NCI-H524 (cell line): ENCODE results near the gene NCAM2.

ENCODE experiments used
- DNase-seq, 2 experiments: peaks; one replicate each; lab custom pipeline; 2025; lab: John Stamatoyannopoulos, UW

NCAM2 gene

GRCh38 chr21:21216047-21216446 lies 217.8 kb downstream of the NCAM2 start:
- peak; percentile 7 to 17 for DNase-seq

- DNase-seq, result no peak
Observed at GRCh38 chr21:21226472-21226871, 228.3 kb downstream of the NCAM2 start.

DNA sequence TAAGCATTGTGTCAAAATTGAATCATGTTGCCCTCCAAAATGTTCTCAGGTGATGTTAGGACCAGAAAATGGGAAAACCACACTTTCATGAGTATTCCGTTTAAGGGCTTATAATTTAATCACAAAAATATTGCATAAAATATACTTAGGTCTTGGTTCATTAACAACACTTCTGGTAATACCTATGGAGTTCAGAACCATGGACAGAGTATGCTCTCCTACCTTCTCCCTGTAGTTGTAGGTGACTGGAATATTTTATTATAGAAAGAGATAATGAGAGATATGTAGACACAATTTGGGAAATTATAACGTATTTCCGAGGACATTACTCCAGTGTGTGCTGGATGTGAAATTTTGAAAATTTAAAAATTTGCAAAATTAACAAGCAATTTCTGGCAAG lies 232.5 kb downstream of the NCAM2 start:
- no peak for DNase-seq

DNA sequence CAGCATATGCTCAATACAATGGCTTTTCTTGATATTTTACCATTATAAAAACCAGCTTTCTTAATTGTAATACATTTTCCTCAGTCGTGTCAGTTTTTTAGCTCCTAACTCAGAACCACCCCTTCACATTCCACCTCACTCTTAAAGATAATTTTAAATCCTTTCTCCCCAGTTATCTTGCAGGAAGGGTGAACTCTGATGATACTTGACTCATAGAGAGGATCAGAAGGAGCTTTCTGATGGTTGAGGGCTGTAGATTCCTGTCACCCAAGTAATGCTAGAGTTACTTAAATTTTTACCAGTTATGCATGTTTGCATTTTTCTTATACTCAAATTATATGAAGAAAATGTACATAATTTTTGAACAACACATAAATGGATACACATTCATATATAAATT lies 233.7 kb downstream of the NCAM2 start:
- DNase-seq, result no peak

GRCh38 chr21:21232320-21232719 lies 234.1 kb downstream of the NCAM2 start:
- DNase-seq, result peak; percentile 20 to 45

DNA sequence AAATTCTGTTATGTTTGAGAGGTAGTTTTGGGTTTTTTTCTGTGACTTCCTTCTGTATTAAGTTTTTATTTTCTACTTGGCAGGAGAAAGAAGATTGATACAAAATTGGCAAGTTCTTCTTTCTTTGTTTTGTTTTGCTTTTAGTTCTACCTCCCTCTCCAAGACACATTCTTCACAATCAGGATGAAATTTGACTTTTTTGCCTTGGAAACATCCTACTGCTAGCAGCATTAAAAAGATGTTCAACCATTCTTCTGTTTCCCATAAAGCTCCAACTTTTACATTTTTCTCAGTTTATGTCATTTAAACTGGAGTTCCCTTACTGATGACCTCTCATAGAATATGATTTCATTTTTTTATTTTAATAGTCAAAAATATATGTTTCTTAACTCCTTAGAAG lies 234.8 kb downstream of the NCAM2 start:
- no peak for DNase-seq

GRCh38 chr21:21236996-21237395 lies 238.8 kb downstream of the NCAM2 start:
- peak in 1 of 2 experiments; percentile 74 for DNase-seq

DNA sequence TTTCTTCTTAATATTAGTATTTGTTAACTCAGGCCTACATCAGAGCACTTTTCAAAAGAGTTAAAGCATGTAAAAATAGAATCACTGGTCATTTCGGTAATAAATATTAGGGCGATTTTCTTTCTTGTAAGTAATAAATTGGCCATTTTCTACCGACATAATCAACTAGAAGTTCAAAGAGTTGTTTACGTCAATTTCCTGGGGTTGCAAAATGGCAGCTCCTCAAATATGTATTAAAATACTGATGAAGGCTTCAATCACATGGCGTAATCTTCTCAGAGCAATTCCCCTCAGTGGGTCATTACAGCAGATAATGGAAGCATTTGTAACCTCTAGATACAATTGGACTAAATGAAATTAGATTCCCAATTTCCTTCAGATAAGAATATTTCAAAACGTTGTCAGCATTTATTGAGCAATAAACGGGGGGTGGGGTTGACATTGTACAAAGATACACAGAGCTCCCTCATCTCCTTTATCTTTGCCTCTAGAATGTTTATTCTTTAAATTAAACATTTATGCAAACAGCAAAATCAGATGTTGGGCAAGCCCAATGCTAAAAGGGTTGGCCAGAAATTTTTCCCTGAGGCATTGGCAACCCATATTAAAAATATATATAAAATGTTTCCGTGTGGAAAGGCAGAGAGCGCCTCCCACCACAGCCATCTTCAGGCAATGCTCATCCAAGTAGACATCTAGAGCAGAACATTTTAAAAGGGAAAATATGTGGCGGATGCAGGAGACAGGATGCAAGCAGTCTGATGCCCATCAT lies 240.6 kb downstream of the NCAM2 start:
- DNase-seq, result no peak

- peak; percentile 4 to 51 for DNase-seq
Observed at GRCh38 chr21:21241391-21241790, 243.2 kb downstream of the NCAM2 start.

DNA sequence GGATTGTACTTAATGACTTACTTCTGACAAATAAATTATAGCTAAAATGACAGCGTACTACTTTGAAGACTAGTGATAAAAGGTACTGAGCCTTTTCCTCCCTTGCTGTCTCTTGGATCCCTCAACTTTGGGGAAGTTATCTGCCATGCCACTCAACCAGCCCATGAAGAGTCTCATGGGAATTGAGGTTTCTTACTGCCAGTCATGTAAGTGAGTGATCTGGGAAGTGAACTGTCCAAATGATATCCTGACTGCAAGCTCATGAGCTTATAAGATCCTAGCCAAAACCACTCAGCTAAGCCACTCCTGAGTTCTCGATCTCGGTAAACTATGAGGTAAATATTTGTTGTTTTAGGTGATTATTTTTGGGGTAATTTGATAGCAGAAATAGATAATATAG lies 247.8 kb downstream of the NCAM2 start:
- DNase-seq, result no peak

DNA sequence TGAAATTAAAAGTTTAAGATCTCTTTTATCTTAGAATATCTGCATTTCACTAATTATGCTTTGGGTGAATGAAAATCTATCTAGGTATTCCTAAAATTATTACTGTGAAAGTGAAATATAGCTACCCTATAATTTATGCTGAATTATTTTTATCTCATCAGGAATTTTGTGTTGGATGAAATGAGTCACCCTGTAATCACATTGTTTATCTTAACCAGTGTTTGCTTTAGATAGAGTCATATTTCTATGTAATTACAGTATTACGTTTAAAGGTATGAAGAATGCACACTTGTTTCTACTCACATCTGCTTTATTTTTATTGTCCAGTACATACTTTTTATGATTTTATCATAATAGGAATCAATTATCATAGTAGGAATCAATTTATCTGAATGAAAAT lies 249.2 kb downstream of the NCAM2 start:
- DNase-seq, result no peak

GRCh38 chr21:21262048-21262447 lies 263.8 kb downstream of the NCAM2 start:
- DNase-seq, result no peak

DNA sequence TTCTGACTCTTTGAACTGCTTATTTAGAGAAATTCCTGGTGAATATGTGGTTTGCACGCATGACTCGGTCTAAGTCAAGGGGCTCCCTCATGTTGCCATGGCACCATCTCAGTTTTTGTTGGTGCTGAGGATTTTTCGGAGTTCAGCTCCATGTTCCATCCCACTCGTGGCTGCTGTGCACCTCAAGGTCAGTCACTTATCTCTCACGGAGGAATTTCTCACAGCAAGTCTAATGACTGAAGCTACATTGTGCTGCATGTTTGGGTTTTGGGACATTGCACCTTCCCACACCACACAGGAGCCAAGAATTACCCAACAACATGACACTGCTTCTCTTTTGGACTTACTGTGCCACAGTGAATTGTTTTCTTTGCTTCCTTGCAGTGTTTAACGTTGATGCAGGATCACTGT lies 269.9 kb downstream of the NCAM2 start:
- no peak for DNase-seq

GRCh38 chr21:21268885-21269284 lies 270.7 kb downstream of the NCAM2 start:
- DNase-seq, result no peak

DNA sequence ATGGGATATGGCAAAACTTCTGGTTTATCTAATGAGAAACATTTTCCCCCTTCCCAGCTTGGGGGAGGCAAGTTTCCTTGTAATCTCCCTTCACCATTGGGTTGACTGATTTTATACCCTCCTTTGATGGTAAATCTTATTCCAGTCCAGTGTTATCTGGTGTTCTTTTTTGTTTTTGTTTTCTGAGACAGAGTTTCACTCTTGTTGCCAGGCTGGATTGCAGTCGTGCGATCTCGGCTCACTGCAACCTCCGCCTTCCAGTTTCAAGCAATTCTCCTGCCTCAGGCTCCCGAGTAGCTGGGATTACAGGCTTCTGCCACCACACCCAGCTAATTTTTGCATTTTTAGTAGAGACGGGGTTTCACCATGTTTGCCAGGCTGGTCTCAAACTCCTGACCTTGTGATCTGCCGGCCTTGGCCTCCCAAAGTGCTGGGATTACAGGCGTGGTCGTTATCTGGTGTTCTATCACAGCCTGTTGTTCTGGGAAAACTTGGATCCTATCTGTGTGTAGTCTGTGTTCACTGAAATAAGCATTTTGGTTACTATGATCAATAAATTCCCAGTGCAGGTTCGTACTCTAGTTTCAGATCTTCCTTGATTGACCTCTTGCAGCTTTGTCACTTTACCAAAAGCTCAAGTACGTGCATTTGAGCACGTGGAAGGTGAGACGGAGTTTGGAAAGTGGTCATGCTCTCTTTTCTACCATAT lies 281.1 kb downstream of the NCAM2 start:
- DNase-seq, result no peak

DNA sequence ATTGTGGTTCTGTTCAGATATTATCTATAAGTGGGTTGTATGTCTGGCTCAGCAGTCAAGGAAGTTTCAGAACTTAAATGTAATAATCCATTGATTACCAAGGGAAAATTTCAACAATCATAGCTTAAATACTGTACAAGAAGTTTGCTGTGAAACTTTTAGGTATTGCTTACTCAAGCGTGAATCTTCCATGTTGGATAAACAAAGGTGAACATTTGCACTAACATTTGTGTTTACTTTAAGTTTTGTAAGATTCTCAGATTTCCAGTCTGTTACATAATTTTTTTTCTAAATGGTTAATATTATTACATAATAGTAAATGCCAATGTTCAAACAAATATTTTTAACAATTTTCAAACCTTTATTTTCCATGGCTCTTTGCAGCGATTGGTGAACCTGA lies 285.6 kb downstream of the NCAM2 start:
- no peak for DNase-seq

DNA sequence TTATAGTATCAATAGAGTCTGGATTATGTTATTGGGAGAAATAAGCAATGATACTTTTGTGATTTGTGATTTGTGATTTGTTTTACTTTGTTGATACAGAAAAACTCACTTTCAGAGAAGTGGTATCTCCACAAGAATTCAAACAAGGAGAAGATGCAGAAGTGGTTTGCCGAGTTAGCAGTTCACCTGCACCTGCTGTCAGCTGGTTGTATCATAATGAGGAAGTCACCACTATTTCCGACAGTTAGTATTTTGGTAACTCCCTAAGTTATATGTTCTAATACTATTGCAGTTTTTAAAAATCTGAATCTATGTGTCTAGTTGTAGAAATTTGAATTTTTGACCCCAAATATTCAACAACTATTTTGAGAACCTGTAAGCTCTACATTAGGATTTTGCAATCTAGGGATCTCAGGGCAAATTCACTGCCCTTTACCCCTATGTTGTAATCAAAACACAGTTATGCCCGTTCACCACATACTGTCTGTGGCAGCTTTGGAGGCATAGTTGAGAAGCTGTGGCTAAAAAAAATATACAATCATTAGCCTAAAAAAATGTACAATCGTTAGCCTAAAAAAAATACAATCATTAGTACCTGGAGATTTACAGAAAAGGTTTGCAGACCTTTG lies 288.1 kb downstream of the NCAM2 start:
- no peak for DNase-seq

GRCh38 chr21:21290751-21291150 lies 292.5 kb downstream of the NCAM2 start:
- DNase-seq, result no peak

DNA sequence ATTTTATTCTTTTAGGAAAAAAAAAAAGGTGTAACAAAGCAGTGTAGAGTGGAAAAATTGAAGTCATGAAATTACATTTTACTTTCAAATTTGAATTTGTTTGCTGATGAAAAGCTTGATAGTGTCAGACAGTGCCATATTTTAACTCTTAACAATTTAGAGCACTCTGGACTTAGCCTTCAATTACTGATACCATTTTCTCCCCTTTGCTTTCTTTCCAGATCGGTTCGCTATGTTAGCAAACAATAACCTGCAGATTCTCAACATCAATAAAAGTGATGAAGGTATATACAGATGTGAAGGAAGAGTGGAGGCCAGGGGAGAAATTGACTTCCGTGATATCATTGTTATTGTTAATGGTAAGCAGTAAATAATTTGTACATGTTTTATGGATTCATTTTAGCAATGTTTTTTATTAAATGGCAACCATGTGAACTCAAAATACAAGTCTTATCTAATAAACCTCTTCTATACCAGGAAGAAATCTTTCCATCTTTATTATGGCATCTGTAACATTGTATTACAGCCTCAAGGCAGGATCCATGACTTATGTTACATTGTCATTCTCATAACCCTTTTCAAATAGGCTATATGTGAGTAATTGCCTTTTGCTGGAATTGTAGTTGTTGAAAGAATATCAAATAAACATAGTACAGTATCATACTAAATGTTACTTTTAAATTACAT lies 293.8 kb downstream of the NCAM2 start:
- DNase-seq, result no peak

DNA sequence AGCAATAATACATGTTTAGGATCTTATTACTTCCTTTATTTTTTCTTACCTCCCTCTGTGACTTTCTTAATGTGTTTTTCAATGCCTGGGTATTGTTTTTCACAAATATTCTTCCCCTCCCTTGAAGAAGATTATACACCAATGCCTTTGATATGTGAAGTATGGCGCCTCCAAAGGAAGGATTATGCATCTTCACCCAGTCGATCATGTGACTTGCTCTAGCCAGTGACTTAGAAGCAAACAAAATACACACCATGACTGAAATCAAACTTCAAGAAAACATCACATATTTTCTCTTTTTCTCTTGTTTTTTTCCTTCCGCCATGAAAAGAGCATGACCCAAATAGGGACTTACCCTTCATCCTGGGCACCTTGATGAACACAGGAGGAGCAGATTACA lies 297.1 kb downstream of the NCAM2 start:
- DNase-seq, result no peak

DNA sequence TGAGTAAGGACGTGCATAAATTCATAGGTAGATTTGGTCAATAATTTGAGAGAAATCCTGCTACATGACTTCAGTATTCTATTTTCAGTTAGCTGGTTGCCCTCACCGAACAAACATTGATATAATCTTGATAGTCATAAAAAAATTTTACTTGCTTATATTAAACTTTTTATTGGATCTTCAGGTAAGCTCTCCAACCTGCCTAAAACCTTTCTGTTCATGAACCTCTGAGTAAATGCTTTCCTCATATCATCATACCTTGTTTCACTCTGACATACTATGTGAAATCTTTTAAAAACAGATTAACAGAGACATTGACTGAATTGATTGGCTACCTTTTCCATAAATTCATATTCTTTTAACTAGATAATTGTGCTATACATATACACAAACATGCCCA lies 299.0 kb downstream of the NCAM2 start:
- DNase-seq, result no peak

DNA sequence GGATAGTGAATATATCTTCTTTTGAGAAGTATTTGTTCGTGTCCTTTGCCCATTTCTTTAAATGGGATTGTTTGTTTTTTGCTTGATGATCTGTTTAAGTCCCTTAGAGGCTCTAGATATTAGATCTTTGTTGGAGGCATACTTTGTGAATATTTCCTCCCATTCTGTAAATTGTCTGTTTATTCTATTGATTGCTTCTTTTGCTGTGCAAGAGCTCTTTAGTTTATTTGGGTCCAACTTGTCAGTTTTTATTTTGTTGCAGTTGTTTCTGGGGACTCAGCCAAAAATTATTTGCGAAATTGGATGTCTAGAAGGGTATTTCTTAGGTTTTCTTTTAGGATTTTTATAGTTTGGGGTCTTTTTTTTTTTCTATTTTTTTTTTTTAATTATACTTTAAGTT lies 302.8 kb downstream of the NCAM2 start:
- no peak for DNase-seq

DNA sequence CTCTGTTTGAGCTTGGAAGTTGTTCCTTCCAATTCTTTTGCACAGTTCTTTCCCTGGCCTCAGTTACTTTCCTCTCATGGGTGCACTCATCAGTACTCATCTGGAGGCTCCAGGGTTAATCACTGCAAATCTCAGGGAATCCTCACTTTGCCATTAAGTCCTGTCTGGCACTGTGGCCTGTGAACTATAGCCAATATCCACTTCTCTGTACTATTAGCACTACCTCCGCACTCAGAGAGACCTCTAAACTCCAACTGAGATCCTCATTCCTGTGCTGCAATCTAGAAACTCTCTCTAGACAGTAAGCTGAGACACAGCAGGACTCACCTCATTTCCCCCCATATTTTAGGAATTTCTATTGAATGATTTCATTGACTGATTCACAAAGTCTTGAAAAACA lies 311.3 kb downstream of the NCAM2 start:
- no peak for DNase-seq
